CD4-positive, alpha-beta T cell treated with Interleukin-10 for 1 hour (primary cell): ENCODE results near the gene DIP2C.
"Not testable (repeated sequence)": the region's sequence is repeated elsewhere in the genome, so short reads cannot be mapped to it uniquely, and the experiment has no call there.

ENCODE experiments used
- DNase-seq: peaks from one replicate; pipeline ENCODE4 v3.0.0-alpha.2; 2020

DIP2C gene

DNA sequence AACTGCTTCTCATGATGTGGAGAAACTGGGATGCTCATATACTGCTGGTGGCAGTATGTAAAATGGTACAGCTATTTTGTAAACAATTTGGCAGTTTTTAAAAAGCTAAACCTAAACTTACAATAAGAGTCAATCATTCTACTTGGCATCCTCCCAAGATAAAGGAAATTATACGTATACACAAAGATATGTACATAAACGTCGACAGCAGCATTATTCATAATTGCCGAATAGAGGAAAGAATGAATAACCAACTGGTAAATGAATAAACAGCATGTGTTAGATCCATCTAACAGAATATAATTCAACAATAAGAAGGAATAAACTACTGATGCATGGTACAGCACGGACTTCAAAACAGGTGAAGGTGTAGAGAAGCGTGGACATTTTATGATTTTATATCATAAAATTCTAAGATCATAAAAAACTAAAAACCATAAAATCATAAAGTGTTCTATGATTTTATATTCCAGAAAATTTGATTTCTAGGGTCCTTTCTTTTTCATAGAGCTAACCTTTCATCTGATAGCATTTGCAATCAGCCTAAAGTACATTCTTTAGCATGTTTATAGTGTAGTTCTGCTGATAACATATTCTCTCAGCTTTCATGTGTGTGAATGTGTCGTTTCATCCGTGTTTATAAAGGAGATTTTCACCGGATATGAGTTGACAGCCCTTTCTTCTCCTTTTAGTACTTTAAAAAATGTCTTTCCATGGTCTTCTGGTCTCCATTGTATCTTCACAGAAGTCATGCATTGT, 261.5 kb downstream of the DIP2C start:
- no peak for DNase-seq

GRCh38 chr10:425365-425764, 264.1 kb downstream of the DIP2C start:
- not testable (repeated sequence) for DNase-seq

GRCh38 chr10:424724-425123, 264.7 kb downstream of the DIP2C start:
- not testable (repeated sequence) for DNase-seq

DNA sequence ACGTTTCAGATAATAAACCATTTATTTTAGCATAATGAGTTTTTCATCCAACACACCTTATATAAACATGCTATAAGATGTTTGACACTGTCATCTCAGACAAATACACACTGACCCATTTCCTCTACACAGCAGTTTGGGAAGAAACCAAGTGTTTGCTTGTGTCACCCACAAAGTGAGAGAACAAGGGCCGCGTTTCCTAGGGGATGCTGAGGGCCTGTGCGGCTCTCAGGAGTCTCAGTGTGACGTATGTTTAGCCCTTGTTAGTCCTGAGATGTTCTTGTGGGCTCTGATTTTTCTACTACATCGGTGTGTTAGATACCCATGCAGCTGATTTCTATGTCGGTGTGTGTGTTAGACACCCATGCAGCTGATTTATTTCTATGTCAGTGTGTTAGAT, 266.3 kb downstream of the DIP2C start:
- no peak for DNase-seq

GRCh38 chr10:422675-423074, 266.8 kb downstream of the DIP2C start:
- DNase-seq = no peak

GRCh38 chr10:422241-422640, 267.2 kb downstream of the DIP2C start:
- no peak for DNase-seq

DNA sequence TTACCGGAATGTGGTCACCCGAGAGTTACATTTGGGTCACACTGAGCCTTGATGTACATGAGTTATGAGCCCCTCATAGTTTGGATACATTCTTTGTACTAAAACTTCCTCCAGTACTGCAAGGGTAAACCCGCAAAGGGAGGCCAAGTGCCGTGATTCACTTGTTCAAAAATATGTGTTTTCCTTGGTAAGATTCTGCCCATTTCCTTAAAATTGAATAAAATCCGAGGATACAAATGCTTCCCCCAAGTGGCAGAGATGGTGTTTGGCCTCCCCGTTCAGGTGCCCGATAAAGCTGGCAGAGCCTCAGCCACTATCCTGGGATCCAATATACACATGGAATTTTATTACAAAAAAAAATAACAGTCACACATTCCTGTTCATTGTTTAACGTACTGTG, 268.3 kb downstream of the DIP2C start:
- DNase-seq = no peak

DNA sequence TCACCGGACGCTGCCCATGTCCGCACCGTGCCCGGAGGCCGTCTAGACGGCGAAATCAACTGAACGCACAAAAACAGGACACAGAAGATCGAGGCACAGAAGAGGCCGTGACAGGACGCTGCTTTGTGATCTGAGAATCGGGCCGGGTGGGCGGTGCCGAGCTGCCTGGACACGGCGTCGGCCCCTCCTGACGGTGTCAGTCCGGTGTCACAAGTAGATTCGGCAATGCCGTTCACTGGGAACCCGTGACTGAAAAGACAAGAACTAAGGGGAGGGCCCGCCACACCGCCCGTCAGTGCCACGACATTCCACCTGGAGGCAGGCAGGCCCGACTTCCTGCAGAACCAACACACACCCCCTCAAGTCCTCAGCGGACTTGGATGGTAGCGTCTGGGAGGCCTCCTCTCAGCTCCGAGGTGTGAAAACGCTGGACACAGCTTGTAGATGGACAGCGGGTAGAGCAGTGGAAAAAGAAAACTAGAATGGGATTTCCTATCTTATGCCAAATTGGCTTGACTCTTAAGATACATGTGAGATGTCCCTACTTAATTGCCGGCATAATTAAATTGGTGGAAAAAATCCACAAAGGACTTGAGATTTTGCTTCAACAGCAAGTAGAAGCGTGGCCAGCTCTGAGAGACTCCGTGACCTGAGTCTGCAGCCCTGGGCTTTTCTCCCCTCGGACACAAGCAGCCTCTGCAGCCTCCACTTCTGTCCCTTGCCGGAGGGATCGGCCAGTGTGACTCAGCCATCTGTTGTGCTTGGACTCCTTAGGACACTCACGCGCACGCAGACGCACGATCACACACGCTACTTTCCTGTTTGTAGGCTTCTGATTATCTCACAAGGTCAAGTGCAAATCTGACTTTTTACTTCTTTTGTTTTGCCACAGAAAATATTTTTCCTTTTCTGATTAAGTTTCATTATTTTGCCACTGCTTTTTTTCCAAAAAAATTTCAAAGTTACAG, 269.0 kb downstream of the DIP2C start:
- no peak for DNase-seq

- no peak for DNase-seq
Observed at GRCh38 chr10:418894-419293, 270.6 kb downstream of the DIP2C start.

DNA sequence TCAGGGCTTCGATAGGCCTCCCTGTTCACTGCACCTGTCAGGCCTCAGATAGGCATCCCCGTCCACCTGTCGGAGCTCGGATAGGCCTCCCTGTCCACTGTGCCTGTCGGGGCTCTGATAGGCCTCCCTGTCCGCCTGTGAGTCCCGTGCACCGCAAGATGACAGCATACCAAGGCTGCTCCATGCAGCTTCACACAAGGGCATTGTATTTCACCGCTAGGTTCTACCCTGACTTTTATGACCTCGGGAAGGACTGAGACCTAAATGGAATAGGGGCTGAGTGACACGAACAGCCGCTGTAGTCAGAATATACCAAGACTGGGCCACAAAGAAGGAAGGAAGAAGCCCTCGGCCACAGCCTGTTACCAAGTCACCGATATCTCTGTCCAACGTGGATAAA, 271.2 kb downstream of the DIP2C start:
- DNase-seq = no peak

- no peak for DNase-seq
Observed at GRCh38 chr10:416091-416515, 273.4 kb downstream of the DIP2C start.

- no peak for DNase-seq
Observed at GRCh38 chr10:413662-414071, 275.8 kb downstream of the DIP2C start.

- DNase-seq = no peak
Observed at GRCh38 chr10:412109-412508, 277.4 kb downstream of the DIP2C start.

DNA sequence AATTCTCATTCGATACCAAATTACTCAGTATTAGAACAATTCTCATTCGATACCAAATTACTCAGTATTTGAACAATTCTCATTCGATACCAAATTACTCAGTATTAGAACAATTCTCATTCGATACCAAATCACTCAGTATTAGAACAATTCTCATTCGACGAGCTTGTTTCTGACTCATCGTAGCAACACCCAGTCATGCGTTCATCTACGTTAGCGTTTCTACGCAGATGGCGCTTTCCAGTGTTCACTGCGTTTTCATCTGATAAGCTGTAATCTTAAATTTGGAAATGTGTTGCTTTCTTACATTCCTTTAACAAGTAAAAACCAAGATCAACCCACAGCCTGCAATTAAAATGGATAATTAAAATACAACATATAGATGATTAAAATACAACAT, 277.9 kb downstream of the DIP2C start:
- DNase-seq = no peak

GRCh38 chr10:409408-410040, 279.9 kb downstream of the DIP2C start:
- DNase-seq = no peak

DNA sequence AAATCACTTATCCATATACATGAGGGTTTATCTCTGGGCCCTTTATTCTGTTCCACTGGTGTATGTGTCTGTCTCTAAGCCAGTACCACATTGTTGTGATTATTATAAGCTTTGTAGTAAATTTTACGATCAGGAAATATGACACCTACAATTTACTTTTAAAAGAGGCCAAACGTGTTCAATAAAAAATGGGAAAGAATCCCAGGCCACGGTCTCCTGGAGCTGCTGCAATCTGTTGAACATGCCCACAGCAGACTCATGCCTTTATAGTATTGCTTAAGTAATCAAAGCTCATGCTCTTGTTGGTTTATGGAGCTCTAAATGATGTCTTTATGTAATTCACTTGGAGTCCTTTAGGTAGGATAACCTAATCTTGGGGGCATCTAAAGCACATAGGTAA, 281.2 kb downstream of the DIP2C start:
- DNase-seq = no peak

DNA sequence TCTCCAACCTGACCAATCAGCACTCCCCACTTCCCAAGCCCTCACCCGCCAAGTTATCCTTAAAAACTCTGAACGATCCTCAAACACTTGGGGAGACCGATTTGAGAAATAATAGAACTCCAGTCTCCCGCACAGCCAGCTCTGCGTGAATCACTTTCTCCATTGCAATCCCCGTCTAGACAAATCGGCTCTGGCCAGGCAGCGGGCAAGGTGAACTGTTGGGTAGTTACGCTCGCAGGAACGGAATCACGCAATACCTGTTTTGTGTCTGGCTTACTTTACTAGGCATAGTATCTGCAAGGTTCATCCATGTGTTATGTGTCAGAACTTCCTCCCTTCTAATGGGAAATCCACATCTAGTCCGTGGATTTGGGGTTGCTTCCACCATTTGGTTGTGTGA, 282.5 kb downstream of the DIP2C start:
- DNase-seq = no peak

DNA sequence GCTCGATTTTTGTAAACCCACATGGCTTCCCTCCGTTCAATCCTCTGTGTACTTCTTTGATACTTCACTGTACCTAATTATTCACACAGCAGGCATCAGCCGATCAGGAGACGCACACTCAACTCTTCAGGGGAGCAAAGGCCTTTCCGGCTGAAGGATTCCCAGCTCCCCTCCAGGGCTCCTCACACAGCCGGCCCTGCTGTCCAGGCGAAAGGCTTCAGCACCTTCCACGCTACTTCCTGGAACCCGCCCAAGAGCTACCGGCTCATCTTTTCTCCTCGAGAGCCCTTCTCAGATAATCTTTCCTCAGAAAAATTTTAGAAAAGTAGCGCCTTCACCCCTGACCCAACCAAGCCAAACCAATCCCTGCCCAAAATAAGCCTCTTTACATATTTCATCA, 283.8 kb downstream of the DIP2C start:
- no peak for DNase-seq

DNA sequence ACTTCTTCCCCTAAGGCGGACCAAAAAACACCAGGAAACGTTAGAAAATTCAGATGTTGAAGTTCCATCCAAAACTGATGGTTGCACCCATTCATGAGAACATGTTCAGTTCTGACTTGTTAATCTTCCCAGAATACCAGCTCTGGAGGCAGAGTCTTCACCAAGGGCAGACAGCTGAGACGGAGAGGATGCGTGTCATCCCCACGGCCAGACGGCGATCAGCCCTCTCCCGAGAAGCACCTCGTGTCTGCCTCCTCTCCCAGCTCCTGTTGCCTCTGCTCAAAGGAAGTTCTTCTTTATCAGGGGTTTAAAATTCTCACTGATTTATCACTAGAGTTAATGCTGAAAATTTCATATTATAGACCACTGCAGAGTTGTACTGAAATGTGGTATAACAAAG, 284.5 kb downstream of the DIP2C start:
- no peak for DNase-seq

DNA sequence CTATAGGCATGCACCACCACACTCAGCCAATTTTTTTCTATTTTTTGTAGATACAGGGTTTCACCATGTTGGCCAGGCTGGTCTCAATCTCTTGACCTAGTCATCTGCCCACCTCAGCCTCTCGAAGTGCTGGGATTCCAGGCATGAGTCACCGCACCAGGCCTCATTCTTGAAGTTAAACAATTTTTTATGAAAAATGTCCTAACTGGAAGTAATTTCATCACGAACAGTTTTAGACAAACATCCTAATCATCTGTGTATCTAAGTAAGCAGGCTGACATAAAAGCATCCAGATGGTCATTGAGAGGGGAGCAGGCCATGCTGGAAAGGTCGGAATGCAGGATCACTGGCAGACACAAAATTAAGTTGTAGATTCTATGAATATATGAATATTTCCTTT, 285.1 kb downstream of the DIP2C start:
- DNase-seq = no peak

DNA sequence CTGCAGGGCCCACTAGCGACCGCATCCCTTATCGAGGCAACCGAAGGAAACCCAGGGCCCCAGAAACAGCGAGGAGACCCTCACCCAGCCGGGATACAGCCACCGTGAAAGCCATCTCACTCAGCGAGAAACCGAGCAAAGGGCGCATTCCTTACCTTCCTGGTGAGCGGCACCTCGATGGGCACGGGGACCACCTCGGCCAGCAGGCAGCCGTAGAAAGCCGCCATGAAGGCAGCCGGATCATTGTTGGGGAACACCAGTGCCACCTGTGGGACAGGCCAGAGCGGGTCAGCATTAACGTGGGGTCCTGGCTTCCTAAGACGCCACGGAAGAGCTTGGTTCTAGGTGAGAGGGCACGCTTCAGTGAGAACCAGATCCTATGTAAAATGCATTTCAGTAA, 290.5 kb downstream of the DIP2C start:
- no peak for DNase-seq

DNA sequence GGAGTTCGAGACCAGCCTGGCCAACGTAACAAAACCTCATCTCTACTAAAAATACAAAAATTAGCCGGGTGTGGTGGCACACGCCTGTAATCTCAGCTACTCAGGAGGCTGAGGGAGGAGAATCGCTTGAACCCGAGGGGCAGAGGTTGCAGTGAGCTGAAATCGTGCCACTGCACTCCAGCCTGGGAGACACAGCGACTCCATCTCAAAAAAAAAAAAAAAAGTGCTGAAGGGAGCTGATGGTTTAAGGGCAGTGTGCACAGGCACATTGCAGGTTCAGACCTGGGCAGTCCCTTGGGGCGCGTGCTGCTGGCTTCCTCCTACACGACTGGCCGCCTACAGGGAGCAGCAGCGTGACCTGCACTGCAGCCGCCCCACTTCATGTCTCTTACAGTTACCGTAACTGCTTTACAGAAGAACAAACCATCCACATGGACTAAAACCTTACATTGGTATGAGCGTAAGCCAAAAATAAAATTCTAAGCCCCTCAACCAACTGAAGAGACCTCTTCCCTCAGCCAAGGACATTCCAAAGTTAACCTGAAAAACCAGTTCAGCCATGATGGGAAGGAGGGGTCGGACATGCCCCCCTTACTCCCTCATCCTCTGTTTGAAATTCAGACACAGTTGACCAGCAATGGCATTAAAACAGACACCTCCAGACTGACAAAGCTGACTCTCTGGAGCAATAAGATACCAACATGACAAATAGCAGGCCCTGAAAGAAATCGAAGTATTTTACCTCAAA, 292.0 kb downstream of the DIP2C start:
- no peak for DNase-seq
